Liver (tissue), 9 donors: Measurements from ENCODE around the gene ALX4. TPM values are rescaled to one million over a fixed set of nuclear protein-coding genes. Genes with fewer than 3 reads are reported as not detected.

ENCODE experiments used
- DNase-seq: peaks from one replicate; pipeline ENCODE4 v3.0.0-alpha.2; 2017; ENCODE audit warnings: low spot score
- H3K27ac ChIP-seq, 2 donors: one replicate each; pipeline ENCODE4 v1.7.0; 2013; ENCODE audit warnings: inconsistent platforms in 2 of 2, low read length in 2 of 2, control low read depth in 1 of 2, low read depth in 1 of 2, mild to moderate bottlenecking in 1 of 2
- H3K27me3 ChIP-seq, 4 donors: one replicate each; pipeline versions ENCODE4 v1.6.1 to v1.7.0; 2013; ENCODE audit warnings: low read length in 3 of 4, inconsistent platforms in 1 of 4, mild to moderate bottlenecking in 1 of 4, moderate library complexity in 1 of 4; ENCODE audit not compliant: control insufficient read depth in 4 of 4, insufficient read depth in 4 of 4
- H3K36me3 ChIP-seq, 4 donors: one replicate each; pipeline versions ENCODE4 v1.6.1 to v1.7.0; 2013; ENCODE audit warnings: low read length in 3 of 4, mild to moderate bottlenecking in 3 of 4, low read depth in 1 of 4, moderate library complexity in 1 of 4; ENCODE audit not compliant: control insufficient read depth in 4 of 4, insufficient read depth in 3 of 4
- H3K4me1 ChIP-seq, 4 donors: one replicate each; pipeline versions ENCODE4 v1.6.1 to v1.7.0; 2013; ENCODE audit warnings: low read length in 3 of 4, mild to moderate bottlenecking in 3 of 4, moderate library complexity in 1 of 4; ENCODE audit not compliant: control insufficient read depth in 4 of 4, insufficient read depth in 4 of 4
- H3K4me3 ChIP-seq, 3 donors: one replicate each; pipeline versions ENCODE4 v1.6.1 to v1.7.0; 2013; ENCODE audit warnings: low read length in 3 of 3, control low read depth in 1 of 3, low read depth in 1 of 3, mild to moderate bottlenecking in 1 of 3
- H3K9ac ChIP-seq, 2 donors: one replicate each; pipeline ENCODE4 v1.7.0; 2013; ENCODE audit warnings: low read length in 2 of 2, mild to moderate bottlenecking in 2 of 2, moderate library complexity in 2 of 2, control low read depth in 1 of 2, low read depth in 1 of 2
- H3K9me3 ChIP-seq, 4 donors: one replicate each; pipeline versions ENCODE4 v1.6.1 to v1.7.0; 2013; ENCODE audit warnings: low read length in 3 of 4; ENCODE audit not compliant: control insufficient read depth in 4 of 4
- ATF3 ChIP-seq: IDR thresholded peaks from 2 replicates; pipeline ENCODE4 v1.6.1; 2016; ENCODE audit warnings: antibody characterized with exemption
- CTCF ChIP-seq: fragments of 150-350 bp; IDR thresholded peaks from 2 replicates; pipeline ENCODE4 v1.5.1; 2017; ENCODE audit warnings: improper control_type of control experiment, low read depth, low read length; ENCODE audit not compliant: missing input control
- EGR1 ChIP-seq, 2 donors: IDR thresholded peaks; 2 replicates each; pipeline ENCODE4 v1.6.1; 2016 to 2018; ENCODE audit warnings: antibody characterized with exemption in 2 of 2, low read depth in 2 of 2
- FOXA1 ChIP-seq: IDR thresholded peaks from 2 replicates; pipeline ENCODE4 v1.6.1; 2016; ENCODE audit warnings: antibody characterized with exemption
- FOXA2 ChIP-seq: IDR thresholded peaks from 2 replicates; pipeline ENCODE4 v1.6.1; 2016; ENCODE audit warnings: antibody characterized with exemption
- GABPA ChIP-seq, 2 donors: IDR thresholded peaks in 1 of 2; conservative IDR thresholded peaks in 1 of 2; 2 replicates each; pipeline ENCODE4 v1.6.1; 2016; ENCODE audit warnings: antibody characterized with exemption in 2 of 2, mild to moderate bottlenecking in 1 of 2, moderate library complexity in 1 of 2
- HNF4A ChIP-seq, 2 donors: conservative IDR thresholded peaks; 2 replicates each; pipeline ENCODE4 v1.6.1; 2016; ENCODE audit warnings: antibody characterized with exemption in 2 of 2, mild to moderate bottlenecking in 2 of 2
- HNF4G ChIP-seq: IDR thresholded peaks from 2 replicates; pipeline ENCODE4 v1.6.1; 2016; ENCODE audit warnings: antibody characterized with exemption
- JUND ChIP-seq, 2 donors: IDR thresholded peaks; 2 replicates each; pipeline ENCODE4 v1.6.1; 2016; ENCODE audit warnings: antibody characterized with exemption in 2 of 2
- NR2F2 ChIP-seq: IDR thresholded peaks from 2 replicates; pipeline ENCODE4 v1.6.1; 2016; ENCODE audit warnings: antibody characterized with exemption
- RAD21 ChIP-seq, 2 donors: IDR thresholded peaks; 2 replicates each; pipeline ENCODE4 v1.6.1; 2016; ENCODE audit warnings: antibody characterized with exemption in 2 of 2, mild to moderate bottlenecking in 2 of 2
- RXRA ChIP-seq, 2 donors: IDR thresholded peaks; 2 replicates each; pipeline ENCODE4 v1.6.1; 2017 to 2018; ENCODE audit warnings: antibody characterized with exemption in 2 of 2, mild to moderate bottlenecking in 1 of 2
- SP1 ChIP-seq: IDR thresholded peaks from 2 replicates; pipeline ENCODE4 v1.6.1; 2018; ENCODE audit warnings: antibody characterized with exemption, mild to moderate bottlenecking
- TAF1 ChIP-seq: conservative IDR thresholded peaks from 2 replicates; pipeline ENCODE4 v1.6.1; 2016; ENCODE audit warnings: antibody characterized with exemption, mild to moderate bottlenecking
- YY1 ChIP-seq: IDR thresholded peaks from 2 replicates; pipeline ENCODE4 v1.6.1; 2016; ENCODE audit warnings: antibody characterized with exemption, mild to moderate bottlenecking
- WGBS: extraction: QIAGEN DNeasy Blood & Tissue Kit; methylation state at CpG from one replicate; pipeline ENCODE4 v1.1.7; 2013; 5-methylcytosine and 5-hydroxymethylcytosine counted together
- polyA plus RNA-seq, 2 donors: library from polyadenylated mRNA; stranded (reverse) in 1 of 2; unstranded in 1 of 2; fragments of 200-250 nt in 1 of 2; fragments of >200 nt in 1 of 2; fragmentation: Nextera tagmentation in 1 of 2; extraction: Ambion mirVana in 1 of 2; gene quantifications; one replicate each; pipeline versions ENCODE4 v1.2.1 to v1.2.3, GENCODE V29; 2013 to 2015
- total RNA-seq, 2 donors: library from RNA; depleted of rRNA; stranded (reverse); fragments of >200 nt; gene quantifications; one replicate each; pipeline ENCODE4 v1.2.3, GENCODE V29; 2014
- TF ChIP-seq, protein P1 (sequence below): IDR thresholded peaks from 2 replicates; pipeline ENCODE4 v1.6.1; 2016; ENCODE audit warnings: antibody characterized with exemption
- TF ChIP-seq, protein P2 (sequence below): IDR thresholded peaks from 2 replicates; pipeline ENCODE4 v1.6.1; 2016; ENCODE audit warnings: antibody characterized with exemption
- TF ChIP-seq, protein P3 (sequence below): IDR thresholded peaks from 2 replicates; pipeline ENCODE4 v1.6.1; 2016; ENCODE audit warnings: antibody characterized with exemption, mild to moderate bottlenecking
- donor health status: healthy.
- donor health status: healthy.
- donor health status: healthy.
- donor health status: healthy.
- donor health status: healthy.

The ALX4 gene
- total and polyA plus RNA-seq, 4 donors: not detected

GRCh38 chr11:44258190-44258489 is 51.8 kb downstream of the ALX4 start:
- 66% methylated on average over 5 of the region's 5 CpGs for WGBS
- no peak for DNase-seq
- H3K27me3 ChIP-seq: no peaks in the 10 kb centered on the region
- peaks cover 0 to 3% (median 0%) of the 10 kb centered on the region in 4 donors for H3K9me3 ChIP-seq
- H3K4me1 ChIP-seq: peaks cover 0 to 2% (median 0%) of the 10 kb centered on the region in 4 donors
- H3K36me3 ChIP-seq: no peaks in the 10 kb centered on the region
- no peak overlapping the region for H3K9ac ChIP-seq
- no peak overlapping the region for H3K4me3 ChIP-seq
- no peak overlapping the region for H3K27ac ChIP-seq
- TF ChIP-seq HNF4G: no peak
- no peak for TF ChIP-seq RAD21 (IDR thresholded peaks at IDR 0.05)
- no peak for TF ChIP-seq EGR1 (IDR thresholded peaks at IDR 0.05; ENCODE audit: low read depth in 2 of 2)
- TF ChIP-seq, protein P1, sequence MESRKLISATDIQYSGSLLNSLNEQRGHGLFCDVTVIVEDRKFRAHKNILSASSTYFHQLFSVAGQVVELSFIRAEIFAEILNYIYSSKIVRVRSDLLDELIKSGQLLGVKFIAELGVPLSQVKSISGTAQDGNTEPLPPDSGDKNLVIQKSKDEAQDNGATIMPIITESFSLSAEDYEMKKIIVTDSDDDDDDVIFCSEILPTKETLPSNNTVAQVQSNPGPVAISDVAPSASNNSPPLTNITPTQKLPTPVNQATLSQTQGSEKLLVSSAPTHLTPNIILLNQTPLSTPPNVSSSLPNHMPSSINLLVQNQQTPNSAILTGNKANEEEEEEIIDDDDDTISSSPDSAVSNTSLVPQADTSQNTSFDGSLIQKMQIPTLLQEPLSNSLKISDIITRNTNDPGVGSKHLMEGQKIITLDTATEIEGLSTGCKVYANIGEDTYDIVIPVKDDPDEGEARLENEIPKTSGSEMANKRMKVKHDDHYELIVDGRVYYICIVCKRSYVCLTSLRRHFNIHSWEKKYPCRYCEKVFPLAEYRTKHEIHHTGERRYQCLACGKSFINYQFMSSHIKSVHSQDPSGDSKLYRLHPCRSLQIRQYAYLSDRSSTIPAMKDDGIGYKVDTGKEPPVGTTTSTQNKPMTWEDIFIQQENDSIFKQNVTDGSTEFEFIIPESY: no peak
- TF ChIP-seq, protein P2, sequence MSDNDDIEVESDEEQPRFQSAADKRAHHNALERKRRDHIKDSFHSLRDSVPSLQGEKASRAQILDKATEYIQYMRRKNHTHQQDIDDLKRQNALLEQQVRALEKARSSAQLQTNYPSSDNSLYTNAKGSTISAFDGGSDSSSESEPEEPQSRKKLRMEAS: no peak
- no peak for TF ChIP-seq FOXA2
- TF ChIP-seq CTCF: no peak
- no peak for TF ChIP-seq HNF4A (conservative IDR thresholded peaks at IDR 0.05)
- TF ChIP-seq RXRA (IDR thresholded peaks at IDR 0.05): no peak
- TF ChIP-seq GABPA (IDR thresholded peaks at IDR 0.05 in 1 of 2, conservative IDR thresholded peaks at IDR 0.05 in 1 of 2): no peak
- TF ChIP-seq ATF3: no peak
- TF ChIP-seq NR2F2: no peak
- no peak for TF ChIP-seq SP1
- TF ChIP-seq, protein P3, sequence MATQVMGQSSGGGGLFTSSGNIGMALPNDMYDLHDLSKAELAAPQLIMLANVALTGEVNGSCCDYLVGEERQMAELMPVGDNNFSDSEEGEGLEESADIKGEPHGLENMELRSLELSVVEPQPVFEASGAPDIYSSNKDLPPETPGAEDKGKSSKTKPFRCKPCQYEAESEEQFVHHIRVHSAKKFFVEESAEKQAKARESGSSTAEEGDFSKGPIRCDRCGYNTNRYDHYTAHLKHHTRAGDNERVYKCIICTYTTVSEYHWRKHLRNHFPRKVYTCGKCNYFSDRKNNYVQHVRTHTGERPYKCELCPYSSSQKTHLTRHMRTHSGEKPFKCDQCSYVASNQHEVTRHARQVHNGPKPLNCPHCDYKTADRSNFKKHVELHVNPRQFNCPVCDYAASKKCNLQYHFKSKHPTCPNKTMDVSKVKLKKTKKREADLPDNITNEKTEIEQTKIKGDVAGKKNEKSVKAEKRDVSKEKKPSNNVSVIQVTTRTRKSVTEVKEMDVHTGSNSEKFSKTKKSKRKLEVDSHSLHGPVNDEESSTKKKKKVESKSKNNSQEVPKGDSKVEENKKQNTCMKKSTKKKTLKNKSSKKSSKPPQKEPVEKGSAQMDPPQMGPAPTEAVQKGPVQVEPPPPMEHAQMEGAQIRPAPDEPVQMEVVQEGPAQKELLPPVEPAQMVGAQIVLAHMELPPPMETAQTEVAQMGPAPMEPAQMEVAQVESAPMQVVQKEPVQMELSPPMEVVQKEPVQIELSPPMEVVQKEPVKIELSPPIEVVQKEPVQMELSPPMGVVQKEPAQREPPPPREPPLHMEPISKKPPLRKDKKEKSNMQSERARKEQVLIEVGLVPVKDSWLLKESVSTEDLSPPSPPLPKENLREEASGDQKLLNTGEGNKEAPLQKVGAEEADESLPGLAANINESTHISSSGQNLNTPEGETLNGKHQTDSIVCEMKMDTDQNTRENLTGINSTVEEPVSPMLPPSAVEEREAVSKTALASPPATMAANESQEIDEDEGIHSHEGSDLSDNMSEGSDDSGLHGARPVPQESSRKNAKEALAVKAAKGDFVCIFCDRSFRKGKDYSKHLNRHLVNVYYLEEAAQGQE: no peak
- TF ChIP-seq JUND (IDR thresholded peaks at IDR 0.05): no peak
- no peak for TF ChIP-seq TAF1
- no peak for TF ChIP-seq FOXA1
- TF ChIP-seq YY1: no peak
